Measurements from ENCODE around the gene LIX1L. TPM values are rescaled to one million over a fixed set of nuclear protein-coding genes. Genes with fewer than 3 reads are reported as not detected.

Gene LIX1L
- total RNA-seq, 1 experiment from 2014 or later, result 12.4 TPM

- H2AFZ ChIP-seq (ENCODE audit: low read depth, low read length, poor library complexity, severe bottlenecking), result no peak overlapping the region
- H3K27ac ChIP-seq (ENCODE audit: low read depth, low read length), result no peak overlapping the region
- H3K9ac ChIP-seq (ENCODE audit: low read length), result no peak overlapping the region
- H3K4me3 ChIP-seq (replicated peaks in 1 of 2; ENCODE audit: low read depth in 1 of 2, low read length in 2 of 2), result no peak overlapping the region
- H4K20me1 ChIP-seq (ENCODE audit: insufficient read depth), result no peaks in the 10 kb centered on the region
- H3K4me1 ChIP-seq (ENCODE audit: control insufficient read depth in 1 of 2, insufficient read depth in 2 of 2, low read length in 2 of 2), result peaks cover 2 to 5% of the 10 kb centered on the region in 2 experiments; a peak in 2 of 4 replicates
- BruUV-seq (replicated peaks), result no TSS peak
- H3K9me3 ChIP-seq (ENCODE audit: control insufficient read depth in 1 of 2, insufficient read depth in 1 of 2, low read depth in 1 of 2, low read length in 2 of 2), result no peaks in the 10 kb centered on the region
- DNase-seq (ENCODE audit: low read depth, low spot score), result no peak
- intact Hi-C loops (cut with micrococcal nuclease), result no loop called here
- RAD21 ChIA-PET (ENCODE audit: low non-redundant PET in 1 of 2, low total read pairs in 2 of 2, uncharacterized antibody in 2 of 2, unreplicated experiment in 2 of 2), result no interaction called here
- H3K4me2 ChIP-seq (ENCODE audit: low read length), result no peak overlapping the region
- no peaks in the 10 kb centered on the region for H3K36me3 ChIP-seq (ENCODE audit: control insufficient read depth in 1 of 2, insufficient read depth in 2 of 2, low read length in 2 of 2)
- H3K79me2 ChIP-seq (ENCODE audit: insufficient read depth, low read length), result no peaks in the 10 kb centered on the region
- H3K9me2 ChIP-seq (ENCODE audit: insufficient read depth), result no peaks in the 10 kb centered on the region
- CTCF ChIA-PET, result interaction anchor here (0.6 to 1.3 kb wide), 2 partner anchors 14 to 86 kb away, joined by 4 read pairs; no protein-coding TSS in a partner anchor
- no peak for ATAC-seq
- no peak for TF ChIP-seq SP1 (IDR thresholded peaks at IDR 0.05; ENCODE audit: low read depth)
- TF ChIP-seq TCF7L2 (IDR thresholded peaks at IDR 0.05; ENCODE audit: borderline replicate concordance, extremely low read depth, insufficient read depth, insufficient read length), result no peak
- no peak for TF ChIP-seq EZH2 (IDR thresholded peaks at IDR 0.05)
- TF ChIP-seq POLR2AphosphoS5 (IDR thresholded peaks at IDR 0.05; ENCODE audit: low read depth, low read length), result no peak
- TF ChIP-seq SRF (IDR thresholded peaks at IDR 0.05; ENCODE audit: low read depth), result no peak
- TF ChIP-seq CEBPB (IDR thresholded peaks at IDR 0.05; ENCODE audit: low read depth), result no peak
- TF ChIP-seq YY1 (IDR thresholded peaks at IDR 0.05; ENCODE audit: extremely low read depth, insufficient replicate concordance, low read depth, low read length), result no peak
- no peak for TF ChIP-seq CTCF (IDR thresholded peaks at IDR 0.05 in 2 of 3, conservative IDR thresholded peaks at IDR 0.05 in 1 of 3; ENCODE audit: borderline replicate concordance in 1 of 3, insufficient read depth in 1 of 3, low read depth in 2 of 3, low read length in 2 of 3)
- no peak for TF ChIP-seq ATF3 (IDR thresholded peaks at IDR 0.05)
- no peak for TF ChIP-seq EGR1 (IDR thresholded peaks at IDR 0.05; ENCODE audit: low read depth)
- TF ChIP-seq ZFX (IDR thresholded peaks at IDR 0.05), result no peak
- TF ChIP-seq POLR2A (IDR thresholded peaks at IDR 0.05; ENCODE audit: borderline replicate concordance, extremely low read depth, insufficient read depth, insufficient read length), result no peak
- TF ChIP-seq JUND (IDR thresholded peaks at IDR 0.05), result no peak
- TF ChIP-seq ZBTB33 (IDR thresholded peaks at IDR 0.05; ENCODE audit: extremely low read depth, insufficient replicate concordance, low read length), result no peak
- no peak for TF ChIP-seq ZNF274 (IDR thresholded peaks at IDR 0.05; ENCODE audit: low read depth, low read length)
- TF ChIP-seq FOSL1 (IDR thresholded peaks at IDR 0.05; ENCODE audit: low read depth), result no peak
- POLR2A ChIA-PET, result interaction anchor here (2.8 kb wide), 1 partner anchor 14 kb away, joined by 6 read pairs; no protein-coding TSS in a partner anchor
- no peaks in the 10 kb centered on the region for H3K27me3 ChIP-seq (ENCODE audit: insufficient read depth, low read length)
These were observed 36.0 kb upstream of the LIX1L start for GRCh38 chr1:145993618-145994390.

Measured in HCT116 (cell line).